Measurements from ENCODE around the gene CPA5.

DNA sequence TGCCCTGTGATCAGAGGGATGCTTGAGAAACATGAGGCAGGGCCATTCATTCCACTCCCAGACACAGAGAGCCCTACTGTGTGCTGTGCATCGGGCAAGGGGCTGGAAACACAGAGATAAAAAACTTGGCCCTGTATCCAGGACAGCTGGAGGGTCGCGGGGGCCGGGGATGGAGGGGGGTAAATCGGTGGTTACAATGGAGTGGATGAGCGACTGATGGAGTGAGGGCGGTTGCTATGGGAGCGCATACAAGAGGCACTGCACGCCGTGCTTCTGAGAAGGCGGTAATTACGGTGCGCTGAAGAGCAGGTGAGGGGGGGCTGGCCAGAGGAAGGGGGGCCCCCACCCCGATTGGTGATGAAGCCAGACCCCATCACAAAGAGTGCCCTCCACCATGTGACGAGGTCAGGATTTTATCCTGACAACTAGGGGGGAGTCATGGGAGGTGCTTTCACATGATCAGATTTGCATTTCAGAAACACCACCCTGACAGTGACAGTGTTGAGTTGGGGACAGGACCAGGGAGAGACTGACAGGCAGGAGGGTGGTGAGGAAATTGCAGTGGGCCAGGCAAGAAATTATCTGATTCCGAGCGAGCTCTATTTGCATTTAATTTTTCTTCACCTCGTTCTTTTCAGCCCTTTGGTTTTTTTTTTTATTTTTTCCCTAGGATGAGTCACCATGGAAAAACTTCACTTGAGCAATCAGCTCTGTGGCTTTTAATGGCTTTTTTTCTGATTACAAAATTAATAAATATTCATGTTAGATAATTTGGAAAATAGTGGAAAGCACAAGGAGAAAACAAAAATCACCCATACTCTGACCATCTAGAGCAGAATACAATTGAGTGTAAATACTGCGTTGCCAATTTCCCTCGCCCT lies 7.8 kb downstream of the CPA5 start:
- TF ChIP-seq, protein P1, sequence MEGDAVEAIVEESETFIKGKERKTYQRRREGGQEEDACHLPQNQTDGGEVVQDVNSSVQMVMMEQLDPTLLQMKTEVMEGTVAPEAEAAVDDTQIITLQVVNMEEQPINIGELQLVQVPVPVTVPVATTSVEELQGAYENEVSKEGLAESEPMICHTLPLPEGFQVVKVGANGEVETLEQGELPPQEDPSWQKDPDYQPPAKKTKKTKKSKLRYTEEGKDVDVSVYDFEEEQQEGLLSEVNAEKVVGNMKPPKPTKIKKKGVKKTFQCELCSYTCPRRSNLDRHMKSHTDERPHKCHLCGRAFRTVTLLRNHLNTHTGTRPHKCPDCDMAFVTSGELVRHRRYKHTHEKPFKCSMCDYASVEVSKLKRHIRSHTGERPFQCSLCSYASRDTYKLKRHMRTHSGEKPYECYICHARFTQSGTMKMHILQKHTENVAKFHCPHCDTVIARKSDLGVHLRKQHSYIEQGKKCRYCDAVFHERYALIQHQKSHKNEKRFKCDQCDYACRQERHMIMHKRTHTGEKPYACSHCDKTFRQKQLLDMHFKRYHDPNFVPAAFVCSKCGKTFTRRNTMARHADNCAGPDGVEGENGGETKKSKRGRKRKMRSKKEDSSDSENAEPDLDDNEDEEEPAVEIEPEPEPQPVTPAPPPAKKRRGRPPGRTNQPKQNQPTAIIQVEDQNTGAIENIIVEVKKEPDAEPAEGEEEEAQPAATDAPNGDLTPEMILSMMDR (conservative IDR thresholded peaks at IDR 0.05; ENCODE audit: low read length) = no peak
- TF ChIP-seq EZH2phosphoT487 (IDR thresholded peaks at IDR 0.05; ENCODE audit: borderline replicate concordance, low read depth, low read length) = no peak

Measured in OCI-LY7 (cell line).